SK-N-SH treated with all-trans-retinoic acid at 6 μM for 48 hours (cell line): ENCODE measurements around the gene CBR4.

Experiments used
- ARNTL ChIP-seq: fragments of 450-650 bp; formaldehyde crosslinking; IDR thresholded peaks from 2 replicates; pipeline ENCODE4 v1.5.0; 2020; ENCODE audit warnings: low read depth, mild to moderate bottlenecking, moderate library complexity, borderline replicate concordance
- BACH2 ChIP-seq: fragments of 250-450 bp; sonication (Bioruptor Pico); IDR thresholded peaks from 2 replicates; pipeline ENCODE4 v1.9.0; 2021; ENCODE audit warnings: mild to moderate bottlenecking, borderline replicate concordance
- CREB5 ChIP-seq: fragments of 250-450 bp; sonication (Bioruptor Pico); IDR thresholded peaks from 2 replicates; pipeline ENCODE4 v1.5.1; 2020; ENCODE audit warnings: low read depth, mild to moderate bottlenecking, moderate library complexity
- ESRRG ChIP-seq: fragments of 250-450 bp; sonication (Bioruptor Pico); IDR thresholded peaks from 2 replicates; pipeline ENCODE4 v1.6.1; 2021; ENCODE audit warnings: mild to moderate bottlenecking
- GLIS3 ChIP-seq: fragments of 250-450 bp; sonication (Bioruptor Pico); IDR thresholded peaks from 2 replicates; pipeline ENCODE4 v1.5.0; 2020; ENCODE audit warnings: mild to moderate bottlenecking, moderate library complexity
- ISL1 ChIP-seq: fragments of 250-450 bp; sonication (Bioruptor Pico); IDR thresholded peaks from 2 replicates; pipeline ENCODE4 v2.1.2; 2022; ENCODE audit warnings: mild to moderate bottlenecking, moderate library complexity
- PATZ1 ChIP-seq: fragments of 250-450 bp; sonication (Bioruptor Pico); IDR thresholded peaks from 2 replicates; pipeline ENCODE4 v1.8.0; 2020; ENCODE audit warnings: mild to moderate bottlenecking, moderate library complexity, borderline replicate concordance
- RARB ChIP-seq: fragments of 250-450 bp; sonication (Bioruptor Pico); IDR thresholded peaks from 2 replicates; pipeline ENCODE4 v1.8.0; 2021; ENCODE audit warnings: mild to moderate bottlenecking, moderate library complexity
- TCF4 ChIP-seq: fragments of 250-450 bp; sonication (Bioruptor Pico); IDR thresholded peaks from 2 replicates; pipeline ENCODE4 v1.8.0; 2021; ENCODE audit warnings: mild to moderate bottlenecking, moderate library complexity, borderline replicate concordance
- TOX ChIP-seq: fragments of 250-450 bp; sonication (Bioruptor Pico); IDR thresholded peaks from 2 replicates; pipeline ENCODE4 v1.8.0; 2021; ENCODE audit warnings: mild to moderate bottlenecking, moderate library complexity, borderline replicate concordance
- ZFP3 ChIP-seq: fragments of 250-450 bp; sonication (Bioruptor Pico); IDR thresholded peaks from 2 replicates; pipeline ENCODE4 v1.5.0; 2020; ENCODE audit warnings: mild to moderate bottlenecking, moderate library complexity
- ZFP30 ChIP-seq: fragments of 450-650 bp; formaldehyde crosslinking; IDR thresholded peaks from 2 replicates; pipeline ENCODE4 v1.5.0; 2022; ENCODE audit warnings: mild to moderate bottlenecking, moderate library complexity
- ZNF8 ChIP-seq: fragments of 450-650 bp; formaldehyde crosslinking; IDR thresholded peaks from 2 replicates; pipeline ENCODE4 v1.5.0; 2020; ENCODE audit warnings: mild to moderate bottlenecking, moderate library complexity
- TF ChIP-seq, protein P1 (sequence below): fragments of 250-450 bp; sonication (Bioruptor Pico); IDR thresholded peaks from 2 replicates; pipeline ENCODE4 v1.8.0; 2021; ENCODE audit warnings: low read depth, mild to moderate bottlenecking, moderate library complexity, borderline replicate concordance

DNA sequence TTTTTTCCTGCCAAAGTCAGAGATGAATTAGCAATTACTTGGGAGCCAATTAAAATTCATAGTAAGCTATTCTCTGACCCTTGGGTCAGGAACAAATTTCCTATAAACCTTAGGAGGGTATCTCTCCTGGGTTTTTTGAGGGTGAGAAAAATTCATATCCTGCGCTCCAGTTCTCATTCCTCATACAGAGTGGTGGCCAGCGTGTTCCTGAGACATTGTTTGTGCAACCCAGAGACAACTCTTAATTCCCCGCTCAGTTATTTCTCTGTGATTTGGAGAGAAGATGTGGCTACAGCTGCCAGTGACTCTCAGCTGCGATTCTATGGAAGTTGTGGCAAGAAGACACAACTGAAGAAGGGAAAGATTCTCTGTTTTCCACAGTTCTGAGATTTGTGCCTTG is 37.9 kb upstream of the CBR4 start:
- no peak for TF ChIP-seq ZFP3 (CRISPR knock-in tag)
- no peak for TF ChIP-seq ZNF8 (CRISPR knock-in tag)
- no peak for TF ChIP-seq ZFP30
- TF ChIP-seq, protein P1, sequence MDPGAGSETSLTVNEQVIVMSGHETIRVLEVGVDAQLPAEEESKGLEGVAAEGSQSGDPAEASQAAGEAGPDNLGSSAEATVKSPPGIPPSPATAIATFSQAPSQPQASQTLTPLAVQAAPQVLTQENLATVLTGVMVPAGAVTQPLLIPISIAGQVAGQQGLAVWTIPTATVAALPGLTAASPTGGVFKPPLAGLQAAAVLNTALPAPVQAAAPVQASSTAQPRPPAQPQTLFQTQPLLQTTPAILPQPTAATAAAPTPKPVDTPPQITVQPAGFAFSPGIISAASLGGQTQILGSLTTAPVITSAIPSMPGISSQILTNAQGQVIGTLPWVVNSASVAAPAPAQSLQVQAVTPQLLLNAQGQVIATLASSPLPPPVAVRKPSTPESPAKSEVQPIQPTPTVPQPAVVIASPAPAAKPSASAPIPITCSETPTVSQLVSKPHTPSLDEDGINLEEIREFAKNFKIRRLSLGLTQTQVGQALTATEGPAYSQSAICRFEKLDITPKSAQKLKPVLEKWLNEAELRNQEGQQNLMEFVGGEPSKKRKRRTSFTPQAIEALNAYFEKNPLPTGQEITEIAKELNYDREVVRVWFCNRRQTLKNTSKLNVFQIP (CRISPR knock-in tag), result no peak
- TF ChIP-seq ARNTL, result no peak
- TF ChIP-seq GLIS3 (CRISPR knock-in tag), result no peak
- no peak for TF ChIP-seq ISL1 (CRISPR knock-in tag)
- no peak for TF ChIP-seq RARB (CRISPR knock-in tag)
- no peak for TF ChIP-seq TOX (CRISPR knock-in tag)
- no peak for TF ChIP-seq CREB5 (CRISPR knock-in tag)
- TF ChIP-seq PATZ1 (CRISPR knock-in tag), result no peak
- TF ChIP-seq ESRRG, result no peak
- no peak for TF ChIP-seq TCF4
- no peak for TF ChIP-seq BACH2 (CRISPR knock-in tag)
